Ishikawa (cell line): ENCODE results near the gene SLC16A7.

Experiments used
- CEBPB ChIP-seq: IDR thresholded peaks from 2 replicates; pipeline ENCODE4 v1.6.1; 2012
- CREB1 ChIP-seq: IDR thresholded peaks from 2 replicates; pipeline ENCODE4 v1.6.1; 2012; ENCODE audit warnings: low read depth
- EGR1 ChIP-seq: IDR thresholded peaks from 2 replicates; pipeline ENCODE4 v1.6.1; 2012
- EP300 ChIP-seq: IDR thresholded peaks from 2 replicates; pipeline ENCODE4 v1.6.1; 2012; ENCODE audit warnings: borderline replicate concordance
- FOXM1 ChIP-seq: IDR thresholded peaks from 2 replicates; pipeline ENCODE4 v1.6.1; 2012; ENCODE audit warnings: low read depth, borderline replicate concordance
- NFIC ChIP-seq: IDR thresholded peaks from 2 replicates; pipeline ENCODE4 v1.6.1; 2012
- RAD21 ChIP-seq: IDR thresholded peaks from 2 replicates; pipeline ENCODE4 v1.6.1; 2012; ENCODE audit warnings: low read depth
- TAF1 ChIP-seq: IDR thresholded peaks from 2 replicates; pipeline ENCODE4 v1.6.1; 2012; ENCODE audit warnings: low read depth, mild to moderate bottlenecking
- TEAD4 ChIP-seq: IDR thresholded peaks from 2 replicates; pipeline ENCODE4 v1.6.1; 2012
- YY1 ChIP-seq: IDR thresholded peaks from 2 replicates; pipeline ENCODE4 v1.6.1; 2012; ENCODE audit warnings: low read depth
- ZBTB7A ChIP-seq: IDR thresholded peaks from 2 replicates; pipeline ENCODE4 v1.6.1; 2012; ENCODE audit warnings: low read depth
- TF ChIP-seq, protein P1 (sequence below): IDR thresholded peaks from 2 replicates; pipeline ENCODE4 v1.6.1; 2012
- TF ChIP-seq, protein P2 (sequence below): IDR thresholded peaks from 2 replicates; pipeline ENCODE4 v1.6.1; 2012

DNA sequence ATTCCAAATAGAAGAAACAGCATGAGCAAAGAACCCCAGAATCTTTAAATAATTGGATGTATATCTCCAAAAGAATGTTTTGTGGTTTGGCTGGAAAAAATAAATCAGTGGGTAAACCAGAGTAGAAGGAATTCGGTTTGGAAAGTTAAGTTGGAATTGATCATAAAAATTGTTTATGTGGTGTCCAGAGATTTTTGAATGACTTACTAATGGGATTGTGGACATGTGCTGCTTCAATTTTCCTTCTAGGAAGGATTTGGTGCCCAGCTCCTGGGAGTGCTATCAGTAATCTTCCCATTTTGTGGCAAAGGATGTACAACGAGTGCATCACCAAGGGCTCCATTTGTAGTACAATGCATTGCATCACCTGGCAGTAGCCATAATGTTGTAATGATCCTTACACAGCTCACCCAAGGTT is 224.8 kb downstream of the SLC16A7 start:
- TF ChIP-seq EP300 (no peak), ZBTB7A (no peak), YY1 (no peak), TAF1 (no peak), RAD21 (no peak), TEAD4 (no peak), EGR1 (no peak), CEBPB (no peak), NFIC (no peak), FOXM1 (no peak), CREB1 (no peak)
- TF ChIP-seq, protein P1, sequence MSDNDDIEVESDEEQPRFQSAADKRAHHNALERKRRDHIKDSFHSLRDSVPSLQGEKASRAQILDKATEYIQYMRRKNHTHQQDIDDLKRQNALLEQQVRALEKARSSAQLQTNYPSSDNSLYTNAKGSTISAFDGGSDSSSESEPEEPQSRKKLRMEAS, result no peak
- TF ChIP-seq, protein P2, sequence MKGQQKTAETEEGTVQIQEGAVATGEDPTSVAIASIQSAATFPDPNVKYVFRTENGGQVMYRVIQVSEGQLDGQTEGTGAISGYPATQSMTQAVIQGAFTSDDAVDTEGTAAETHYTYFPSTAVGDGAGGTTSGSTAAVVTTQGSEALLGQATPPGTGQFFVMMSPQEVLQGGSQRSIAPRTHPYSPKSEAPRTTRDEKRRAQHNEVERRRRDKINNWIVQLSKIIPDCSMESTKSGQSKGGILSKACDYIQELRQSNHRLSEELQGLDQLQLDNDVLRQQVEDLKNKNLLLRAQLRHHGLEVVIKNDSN, result no peak
